ENCODE results near the gene CHI3L1.

DNA sequence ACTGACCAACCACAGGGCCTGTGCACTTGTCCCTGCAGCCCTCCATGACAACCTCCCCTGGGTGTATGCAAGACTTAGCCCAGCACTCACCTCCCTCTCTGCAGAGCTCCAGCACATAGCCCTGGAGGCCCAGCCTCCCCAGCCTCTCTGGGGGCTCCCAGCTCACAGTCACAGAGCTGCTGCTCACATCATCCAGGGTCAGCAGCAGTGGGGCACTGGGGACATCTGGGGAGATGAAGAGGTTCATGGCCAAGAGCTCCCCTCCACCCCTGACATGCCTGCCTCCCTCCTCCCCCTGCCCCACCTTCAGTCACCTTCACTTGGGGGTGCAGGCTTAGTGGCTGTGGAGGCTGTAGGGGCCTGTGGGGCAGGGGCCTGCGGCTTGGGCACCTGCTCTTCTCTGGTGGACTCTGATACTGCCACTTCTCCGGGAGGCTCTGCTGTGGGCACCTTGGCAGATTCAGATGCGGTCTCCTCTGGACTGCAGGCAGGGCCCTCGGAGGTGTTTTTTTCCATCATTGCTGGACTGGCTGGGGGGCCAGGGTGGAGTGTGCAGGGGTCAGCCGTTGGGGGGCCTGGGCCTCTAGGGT, 11.2 kb downstream of the CHI3L1 start, which contains the start of gene MYBPH:
- TF ChIP-seq, protein P1, sequence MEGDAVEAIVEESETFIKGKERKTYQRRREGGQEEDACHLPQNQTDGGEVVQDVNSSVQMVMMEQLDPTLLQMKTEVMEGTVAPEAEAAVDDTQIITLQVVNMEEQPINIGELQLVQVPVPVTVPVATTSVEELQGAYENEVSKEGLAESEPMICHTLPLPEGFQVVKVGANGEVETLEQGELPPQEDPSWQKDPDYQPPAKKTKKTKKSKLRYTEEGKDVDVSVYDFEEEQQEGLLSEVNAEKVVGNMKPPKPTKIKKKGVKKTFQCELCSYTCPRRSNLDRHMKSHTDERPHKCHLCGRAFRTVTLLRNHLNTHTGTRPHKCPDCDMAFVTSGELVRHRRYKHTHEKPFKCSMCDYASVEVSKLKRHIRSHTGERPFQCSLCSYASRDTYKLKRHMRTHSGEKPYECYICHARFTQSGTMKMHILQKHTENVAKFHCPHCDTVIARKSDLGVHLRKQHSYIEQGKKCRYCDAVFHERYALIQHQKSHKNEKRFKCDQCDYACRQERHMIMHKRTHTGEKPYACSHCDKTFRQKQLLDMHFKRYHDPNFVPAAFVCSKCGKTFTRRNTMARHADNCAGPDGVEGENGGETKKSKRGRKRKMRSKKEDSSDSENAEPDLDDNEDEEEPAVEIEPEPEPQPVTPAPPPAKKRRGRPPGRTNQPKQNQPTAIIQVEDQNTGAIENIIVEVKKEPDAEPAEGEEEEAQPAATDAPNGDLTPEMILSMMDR (conservative IDR thresholded peaks at IDR 0.05; ENCODE audit: low read depth, low read length): no peak
- TF ChIP-seq EZH2 (IDR thresholded peaks at IDR 0.05; ENCODE audit: borderline replicate concordance, low read depth, low read length, poor library complexity, severe bottlenecking): no peak
